Measurements from ENCODE around the gene ZSWIM5.
A peak's percentile ranks its signal among the peaks of the same experiment; 100 is the strongest.
"Not testable (repeated sequence)": the region's sequence is repeated elsewhere in the genome, so short reads cannot be mapped to it uniquely, and the experiment has no call there.

The ZSWIM5 gene

GRCh38 chr1:45136984-45137383, 69.4 kb downstream of the ZSWIM5 start:
- no peak for DNase-seq

GRCh38 chr1:45135316-45135715, 71.1 kb downstream of the ZSWIM5 start:
- no peak for DNase-seq

DNA sequence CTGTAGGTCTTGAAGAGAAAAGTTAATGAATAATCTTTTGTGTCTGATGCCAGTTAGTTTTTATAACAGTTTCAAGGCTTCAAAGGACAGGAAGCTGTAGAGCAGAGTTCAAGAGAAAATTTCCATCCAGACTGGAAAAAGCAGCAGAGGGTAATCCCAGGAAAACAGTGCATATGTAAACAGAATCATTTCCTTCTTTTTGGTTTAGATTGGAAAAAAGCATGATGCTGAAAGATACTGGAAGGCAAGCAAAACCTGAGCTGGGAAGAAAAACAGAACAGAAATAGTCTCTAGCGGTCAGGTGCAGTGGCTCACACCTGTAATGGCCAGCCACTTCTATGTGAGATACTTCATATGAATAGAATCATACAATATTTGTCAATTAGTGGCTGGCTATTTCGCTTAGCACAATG, 71.9 kb downstream of the ZSWIM5 start:
- DNase-seq = no peak

GRCh38 chr1:45132719-45133118, 73.7 kb downstream of the ZSWIM5 start:
- DNase-seq = not testable (repeated sequence)

DNA sequence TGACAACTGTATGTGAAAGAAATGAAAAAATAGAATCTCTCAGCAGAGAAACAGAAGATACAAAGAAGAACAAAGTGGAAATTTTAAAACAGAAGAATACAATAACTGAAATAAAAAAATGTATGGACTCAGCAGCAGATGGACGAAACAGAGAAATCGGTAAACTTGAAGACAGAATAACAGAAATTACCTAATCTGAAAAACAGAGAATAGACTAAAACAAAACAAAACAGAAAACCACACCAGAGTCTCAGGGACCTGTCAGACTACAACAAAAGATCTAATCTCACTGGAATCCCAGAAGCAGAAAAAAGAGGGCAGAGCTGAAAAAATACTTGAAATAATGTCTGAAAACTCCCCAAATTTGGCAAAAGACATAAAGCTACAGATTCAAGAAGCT, 83.0 kb downstream of the ZSWIM5 start:
- no peak for DNase-seq

GRCh38 chr1:45122724-45123123, 83.7 kb downstream of the ZSWIM5 start:
- no peak for DNase-seq

GRCh38 chr1:45117766-45118165, 88.6 kb downstream of the ZSWIM5 start:
- DNase-seq = peak in 1 of 2 donors; percentile 1

DNA sequence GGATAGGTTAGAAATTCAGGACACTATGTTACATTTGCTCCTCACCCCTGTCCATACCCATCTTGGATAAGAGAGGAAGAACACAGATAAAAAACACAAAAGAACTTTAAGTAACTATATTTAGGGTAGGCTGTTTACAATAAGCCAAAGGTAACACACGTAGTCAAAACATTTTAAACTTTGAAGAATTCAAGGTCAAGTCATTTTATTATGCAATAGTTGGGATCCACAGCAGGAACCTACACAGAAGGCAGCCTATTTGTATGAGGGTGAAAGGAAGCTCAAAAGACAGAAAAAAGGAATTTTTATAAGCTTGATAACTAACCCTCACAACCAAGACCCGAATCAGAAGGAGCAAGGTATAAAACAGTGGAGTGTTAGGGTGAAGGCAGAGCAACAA, 89.6 kb downstream of the ZSWIM5 start:
- no peak for DNase-seq

- DNase-seq = peak in 1 of 2 donors; percentile 27
Observed at GRCh38 chr1:45116340-45116739, 90.1 kb downstream of the ZSWIM5 start.

DNA sequence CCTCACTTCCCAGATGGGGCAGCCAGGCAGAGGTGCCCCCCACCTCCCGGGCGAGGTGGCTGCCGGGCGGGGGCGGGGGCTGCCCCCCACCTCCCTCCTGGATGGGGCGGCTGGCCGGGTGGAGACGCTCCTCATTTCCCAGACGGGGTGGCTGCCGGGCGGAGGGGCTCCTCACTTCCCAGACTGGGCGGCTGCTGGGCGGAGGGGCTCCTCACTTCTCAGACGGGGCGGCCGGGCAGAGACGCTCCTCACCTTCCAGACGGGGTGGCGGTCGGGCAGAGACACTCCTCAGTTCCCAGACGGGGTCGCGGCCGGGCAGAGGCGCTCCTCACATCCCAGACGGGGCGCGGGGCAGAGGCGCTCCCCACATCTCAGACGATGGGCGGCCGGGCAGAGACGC, 91.2 kb downstream of the ZSWIM5 start:
- not testable (repeated sequence) for DNase-seq

- no peak for DNase-seq
Observed at GRCh38 chr1:45112661-45113060, 93.7 kb downstream of the ZSWIM5 start.

DNA sequence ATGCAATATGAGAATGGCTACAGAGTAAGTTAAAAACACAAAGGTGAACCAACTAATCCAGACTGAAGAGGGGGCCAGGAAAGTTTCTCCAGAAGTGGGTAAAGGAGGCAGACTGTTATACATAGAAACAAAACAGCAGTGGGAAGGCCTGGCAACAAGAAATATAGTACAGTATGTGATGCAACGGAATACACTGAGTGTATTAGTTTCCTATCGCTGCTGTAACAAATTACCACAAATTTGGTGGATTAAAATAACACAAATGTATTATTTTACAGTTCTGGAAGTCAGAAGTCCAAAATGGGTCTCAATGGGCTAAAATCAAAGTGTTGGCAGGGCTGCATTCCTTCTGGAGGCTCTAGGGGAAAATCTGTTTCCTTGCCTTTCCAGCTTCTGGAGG, 95.2 kb downstream of the ZSWIM5 start:
- no peak for DNase-seq

GRCh38 chr1:45107782-45108181, 98.6 kb downstream of the ZSWIM5 start:
- no peak for DNase-seq

DNA sequence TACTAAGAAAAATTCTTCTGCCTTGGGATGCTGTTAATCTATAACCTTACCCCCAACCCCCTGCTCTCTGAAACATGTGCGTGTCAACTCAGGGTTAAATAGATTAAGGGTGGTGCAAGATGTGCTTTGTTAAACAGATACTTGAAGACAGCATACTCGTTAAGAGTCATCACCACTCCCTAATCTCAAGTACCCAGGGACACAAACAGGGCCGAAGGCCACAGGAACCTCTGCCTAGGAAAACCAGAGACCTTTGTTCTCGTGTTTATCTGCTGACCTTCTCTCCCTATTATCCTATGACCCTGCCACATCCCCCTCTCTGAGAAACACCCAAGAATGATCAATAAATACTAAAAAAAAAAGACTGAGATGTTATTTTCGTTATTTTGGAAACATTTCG, 99.5 kb downstream of the ZSWIM5 start:
- not testable (repeated sequence) for DNase-seq

DNA sequence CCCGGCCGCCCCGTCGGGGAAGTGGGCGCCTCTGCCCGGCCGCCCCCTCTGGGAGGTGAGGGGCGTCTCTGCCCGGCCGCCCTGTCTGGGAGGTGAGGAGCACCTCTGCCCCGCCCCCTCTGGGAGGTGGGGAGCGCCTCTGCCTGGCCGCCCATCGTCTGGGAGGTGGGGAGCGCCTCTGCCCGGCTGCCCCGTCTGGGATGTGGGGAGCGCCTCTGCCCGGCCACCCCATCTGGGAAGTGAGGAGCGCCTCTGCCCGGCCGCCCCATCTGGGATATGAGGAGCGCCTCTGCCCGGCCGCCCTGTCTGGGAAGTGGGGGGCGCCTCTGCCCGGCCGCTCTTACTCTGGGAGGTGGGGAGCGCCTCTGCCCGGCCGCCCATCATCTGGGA, 100.3 kb downstream of the ZSWIM5 start:
- DNase-seq = not testable (repeated sequence)

DNA sequence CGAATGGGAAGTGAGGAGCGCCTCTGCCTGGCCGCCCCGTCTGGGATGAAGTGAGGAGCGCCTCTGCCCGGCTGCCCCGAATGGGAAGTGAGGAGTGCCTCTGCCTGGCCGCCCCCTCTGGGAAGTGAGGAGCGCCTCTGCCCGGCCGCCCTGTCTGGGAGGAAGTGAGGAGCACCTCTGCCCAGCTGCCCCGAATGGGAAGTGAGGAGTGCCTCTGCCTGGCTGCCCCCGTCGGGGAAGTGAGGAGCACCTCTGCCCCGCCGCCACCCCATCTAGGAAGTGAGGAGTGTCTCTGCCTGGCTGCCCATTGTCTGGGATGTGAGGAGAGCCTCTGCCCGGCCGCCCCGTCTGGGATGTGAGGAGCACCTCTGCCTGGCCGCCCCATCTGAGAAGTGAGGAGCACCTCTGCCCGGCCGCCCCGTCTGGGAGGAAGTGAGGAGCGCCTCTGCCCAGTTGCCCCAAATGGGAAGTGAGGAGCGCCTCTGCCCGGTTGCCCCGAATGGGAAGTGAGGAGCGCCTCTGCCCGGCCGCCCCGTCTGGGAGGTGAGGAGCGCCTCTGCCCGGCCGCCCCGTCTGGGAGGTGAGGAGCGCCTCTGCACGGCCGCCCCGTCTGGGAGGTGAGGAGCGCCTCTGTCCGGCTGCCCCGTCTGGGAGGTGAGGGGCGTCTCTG, 100.8 kb downstream of the ZSWIM5 start:
- not testable (repeated sequence) for DNase-seq

DNA sequence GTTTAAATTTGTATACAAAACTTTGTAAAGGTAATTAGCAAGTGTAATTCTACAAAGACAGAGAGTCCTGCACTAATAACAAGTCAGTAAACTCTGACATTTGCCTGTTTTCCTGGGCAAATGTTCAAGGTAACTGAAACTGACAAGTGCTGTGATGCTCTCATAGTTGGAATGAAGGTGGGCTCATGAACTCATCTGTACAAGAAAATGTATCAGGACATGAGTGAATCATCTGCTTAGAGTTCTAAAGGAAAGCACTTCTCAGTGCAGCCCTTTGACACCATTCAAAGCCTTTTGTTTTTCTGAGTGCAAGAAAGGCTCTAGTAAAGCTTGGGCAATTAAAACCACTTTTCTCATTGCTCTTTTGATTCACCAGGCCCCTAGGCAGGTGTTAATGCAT, 102.9 kb downstream of the ZSWIM5 start:
- DNase-seq = no peak

DNA sequence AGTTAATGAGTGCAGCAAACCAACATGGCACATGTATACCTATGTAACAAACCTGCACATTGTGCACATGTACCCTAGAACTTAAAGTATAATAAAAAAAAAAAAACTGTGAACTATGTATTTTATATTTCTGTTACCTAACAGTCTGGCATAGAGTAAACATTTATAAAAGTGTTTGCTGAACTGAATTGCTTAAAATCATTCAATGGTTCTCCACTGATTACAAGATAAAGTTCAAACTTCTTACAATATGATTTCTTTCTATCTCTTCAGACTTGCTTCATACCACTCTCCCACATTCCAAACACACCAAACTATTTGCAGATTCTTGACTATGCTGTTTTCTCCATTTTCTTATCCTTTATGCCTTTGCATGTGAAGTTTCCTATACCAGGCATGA, 104.5 kb downstream of the ZSWIM5 start:
- DNase-seq = no peak

GRCh38 chr1:45101528-45101927, 104.9 kb downstream of the ZSWIM5 start:
- not testable (repeated sequence) for DNase-seq

DNA sequence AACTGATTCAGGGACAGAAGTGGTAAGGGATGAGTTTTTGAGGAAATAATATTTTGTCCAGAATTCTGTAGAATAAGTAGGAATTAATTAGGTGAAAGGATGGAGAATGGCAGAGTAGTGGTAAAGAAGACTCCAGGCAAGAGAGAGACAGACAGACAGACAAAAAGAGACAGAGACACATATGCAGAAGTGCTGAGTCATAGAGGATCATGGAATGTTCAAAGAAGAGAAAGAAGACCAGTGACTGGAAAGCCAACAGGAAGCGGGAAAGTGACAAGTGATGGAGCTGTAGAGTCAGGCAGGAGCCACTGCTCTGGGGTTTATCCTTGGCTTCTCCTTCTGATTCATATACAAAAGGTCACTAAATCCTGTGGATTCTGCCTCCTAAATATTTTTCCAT, 108.5 kb downstream of the ZSWIM5 start:
- no peak for DNase-seq

DNA sequence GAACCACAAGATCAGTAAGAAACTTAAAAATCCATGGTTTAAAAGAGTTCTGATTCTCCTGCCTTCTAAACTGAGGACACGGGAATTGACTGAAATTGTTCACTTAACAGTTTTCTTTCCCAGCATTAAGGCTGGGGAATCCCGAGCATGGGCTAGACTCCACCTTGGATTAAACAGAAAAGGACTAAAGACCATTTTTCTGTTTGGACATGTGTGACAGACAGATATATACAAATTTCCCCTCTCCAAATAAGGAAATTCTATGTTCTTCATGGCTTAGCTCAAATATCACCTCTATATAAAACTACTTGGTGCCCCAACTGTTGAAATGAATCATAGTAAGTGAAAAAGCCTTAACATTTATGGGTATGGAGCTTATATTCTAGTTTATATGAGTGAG, 109.3 kb downstream of the ZSWIM5 start:
- DNase-seq = no peak

DNA sequence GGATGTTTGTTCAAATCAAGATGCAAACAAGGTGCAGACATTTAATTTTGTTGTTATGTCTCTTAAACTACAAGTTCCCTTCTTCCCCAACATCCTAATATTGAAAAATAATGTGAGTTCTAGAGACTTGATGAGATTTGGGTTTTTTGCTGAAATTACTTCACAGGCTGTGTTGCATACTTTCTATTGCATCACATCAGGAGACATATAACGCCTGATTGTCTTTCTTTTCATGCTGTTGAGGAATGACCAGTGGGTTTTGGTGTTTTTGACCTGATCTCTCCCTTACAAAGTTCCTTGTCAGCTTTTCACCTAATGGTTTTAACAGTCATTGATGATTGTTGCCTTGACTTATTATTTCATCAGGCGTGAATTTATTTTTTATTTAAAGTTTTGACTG, 111.0 kb downstream of the ZSWIM5 start:
- DNase-seq = no peak

GRCh38 chr1:45094371-45094770, 112.0 kb downstream of the ZSWIM5 start:
- not testable (repeated sequence) for DNase-seq

DNA sequence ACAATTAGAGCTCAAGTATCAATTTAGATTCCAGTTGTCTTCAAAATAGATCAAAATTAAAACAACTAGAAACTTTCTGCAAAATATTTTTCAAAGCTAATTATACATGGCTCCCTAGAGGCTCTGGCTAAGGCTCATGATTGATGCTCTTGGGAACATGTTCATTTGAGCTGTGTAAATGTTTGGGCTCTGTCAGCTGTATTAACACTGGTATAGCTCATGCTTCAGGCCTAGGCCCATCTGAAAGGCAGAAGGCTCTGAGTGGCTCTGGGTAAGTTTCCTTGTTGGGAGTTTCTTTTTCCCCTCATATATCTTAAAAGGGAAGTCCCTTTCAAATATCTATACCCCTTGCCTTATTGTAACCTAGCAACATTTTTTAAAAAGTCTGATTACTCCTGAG, 113.1 kb downstream of the ZSWIM5 start:
- DNase-seq = no peak

DNA sequence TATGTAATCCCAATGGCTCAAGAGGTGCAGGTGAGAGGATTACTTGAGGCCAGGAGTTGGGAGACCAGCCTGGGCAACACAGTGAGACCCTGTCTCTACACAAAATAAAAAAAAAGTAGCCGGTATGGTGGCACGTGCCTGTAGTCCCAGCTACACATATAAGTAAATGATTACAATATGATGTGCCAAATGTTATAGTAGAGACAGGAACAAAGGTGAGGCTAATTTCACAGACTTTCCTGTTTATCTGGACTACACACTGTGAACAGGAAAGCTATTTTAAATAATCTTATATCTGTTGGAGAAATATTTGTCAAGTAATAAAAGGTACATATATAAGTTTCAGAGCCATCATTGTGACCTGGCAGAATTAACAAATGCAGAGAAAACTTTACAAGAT, 116.7 kb downstream of the ZSWIM5 start:
- no peak for DNase-seq
